Prostate gland (tissue), 2 donors: ENCODE data around the gene ZMPSTE24. TPM values are rescaled to one million over a fixed set of nuclear protein-coding genes. Genes with fewer than 3 reads are reported as not detected.

ENCODE experiments used
- DNase-seq: peaks from one replicate; pipeline ENCODE4 v3.0.0-alpha.2; 2019; ENCODE audit warnings: low spot score
- H3K27ac ChIP-seq, 2 donors: fragments of 200-600 bp; sonication (generic); 2 replicates each; pipeline ENCODE4 v1.5.1; 2017 to 2019
- H3K27me3 ChIP-seq: fragments of 200-600 bp; sonication (generic); replicated peaks from 2 replicates; pipeline ENCODE4 v1.5.1; 2019; ENCODE audit not compliant: insufficient read depth
- H3K36me3 ChIP-seq, 2 donors: fragments of 200-600 bp; sonication (generic); 1 replicate in 1 of 2; 2 replicates in 1 of 2; pipeline versions ENCODE4 v1.5.1 to v1.8.1; 2017 to 2019
- H3K4me1 ChIP-seq: fragments of 200-600 bp; sonication (generic); replicated peaks from 2 replicates; pipeline ENCODE4 v1.5.1; 2019
- H3K4me3 ChIP-seq, 2 donors: fragments of 200-600 bp; sonication (generic); 2 replicates each; pipeline ENCODE4 v1.5.1; 2017 to 2019
- H3K9me3 ChIP-seq: fragments of 200-600 bp; sonication (generic); 2 replicates; pipeline ENCODE4 v1.5.1; 2017
- CTCF ChIP-seq, 4 experiments: fragments of 200-600 bp in 2 of 4; fragments of 450-650 bp in 2 of 4; sonication (generic) in 2 of 4; IDR thresholded peaks; 1 replicate in 3 of 4; 2 replicates in 1 of 4; pipeline ENCODE4 v1.5.1; 2016 to 2019; ENCODE audit warnings: antibody characterized with exemption in 4 of 4, mild to moderate bottlenecking in 2 of 4, moderate library complexity in 2 of 4
- POLR2A ChIP-seq: fragments of 450-650 bp; IDR thresholded peaks from one replicate; pipeline ENCODE4 v1.6.1; 2016; ENCODE audit warnings: antibody characterized with exemption, mild to moderate bottlenecking
- POLR2AphosphoS5 ChIP-seq: sonication (generic); formaldehyde crosslinking; IDR thresholded peaks from one replicate; pipeline ENCODE4 v1.6.1; 2017; ENCODE audit warnings: antibody characterized with exemption
- WGBS: methylation state at CpG from one replicate; pipeline ENCODE4 v1.1.5; 2018; 5-methylcytosine and 5-hydroxymethylcytosine counted together
- intact Hi-C: fragments of 100-400 bp; cut with DNase I; formaldehyde crosslinking; loops from one replicate; pipeline ENCODE4 v1.14.2; 2022
- total RNA-seq, 2 donors: library from RNA; depleted of rRNA; stranded (reverse); fragments of >200 nt; gene quantifications; one replicate each; pipeline ENCODE4 v1.1.0, GENCODE V29; 2016

ZMPSTE24 gene
- total RNA-seq, 2 donors from 2014 or later, result 32.8 to 57.7 TPM

- no peaks in the 10 kb centered on the region for H3K4me1 ChIP-seq
- H3K9me3 ChIP-seq, result no peaks in the 10 kb centered on the region
- DNase-seq, result no peak
- H3K36me3 ChIP-seq, result no peaks in the 10 kb centered on the region
- 91% methylated on average over 6 of the region's 6 CpGs for WGBS
- H3K27me3 ChIP-seq, result no peaks in the 10 kb centered on the region
- H3K4me3 ChIP-seq, result no peak overlapping the region
- intact Hi-C loops, result no loop called here
- H3K27ac ChIP-seq, result no peak overlapping the region
- TF ChIP-seq POLR2A (no peak), CTCF (IDR thresholded peaks at IDR 0.05) (no peak), POLR2AphosphoS5 (no peak)
Observed at GRCh38 chr1:40224040-40224439, 34.0 kb upstream of the ZMPSTE24 start.

GRCh38 chr1:40226192-40226591 lies 31.8 kb upstream of the ZMPSTE24 start:
- Histone ChIP-seq H3K9me3 (no peaks in the 10 kb centered on the region), H3K4me1 (no peaks in the 10 kb centered on the region), H3K27ac (no peak overlapping the region), H3K27me3 (no peaks in the 10 kb centered on the region), H3K36me3 (no peaks in the 10 kb centered on the region), H3K4me3 (no peak overlapping the region)
- TF ChIP-seq POLR2AphosphoS5 (no peak), POLR2A (no peak), CTCF (IDR thresholded peaks at IDR 0.05) (no peak)
- WGBS, result 93% methylated on average over 3 of the region's 3 CpGs
- DNase-seq, result no peak
- intact Hi-C loops, result no loop called here

GRCh38 chr1:40232444-40232843 lies 25.6 kb upstream of the ZMPSTE24 start:
- Histone ChIP-seq H3K36me3 (no peaks in the 10 kb centered on the region), H3K4me3 (no peak overlapping the region), H3K27me3 (no peaks in the 10 kb centered on the region), H3K4me1 (no peaks in the 10 kb centered on the region), H3K9me3 (no peaks in the 10 kb centered on the region), H3K27ac (no peak overlapping the region)
- WGBS, result 84% methylated on average over 4 of the region's 4 CpGs
- no peak for DNase-seq
- no peak for TF ChIP-seq POLR2AphosphoS5
- no peak for TF ChIP-seq CTCF (IDR thresholded peaks at IDR 0.05)
- TF ChIP-seq POLR2A, result no peak
- intact Hi-C loops, result no loop called here

GRCh38 chr1:40239626-40240025 lies 18.4 kb upstream of the ZMPSTE24 start:
- no peak for TF ChIP-seq POLR2AphosphoS5
- TF ChIP-seq CTCF (IDR thresholded peaks at IDR 0.05), result no peak
- TF ChIP-seq POLR2A, result no peak
- 97% methylated on average over 1 of the region's 1 CpG for WGBS
- no peak overlapping the region for H3K4me3 ChIP-seq
- H3K36me3 ChIP-seq, result no peaks in the 10 kb centered on the region
- no peak overlapping the region for H3K27ac ChIP-seq
- H3K4me1 ChIP-seq, result no peaks in the 10 kb centered on the region
- intact Hi-C loops, result no loop called here
- DNase-seq, result no peak
- H3K27me3 ChIP-seq, result no peaks in the 10 kb centered on the region
- H3K9me3 ChIP-seq, result no peaks in the 10 kb centered on the region

- H3K27ac ChIP-seq, result no peak overlapping the region
- no peaks in the 10 kb centered on the region for H3K9me3 ChIP-seq
- no peak overlapping the region for H3K4me3 ChIP-seq
- no peaks in the 10 kb centered on the region for H3K4me1 ChIP-seq
- intact Hi-C loops, result no loop called here
- no peak for TF ChIP-seq POLR2A
- 96% methylated on average over 2 of the region's 2 CpGs for WGBS
- no peaks in the 10 kb centered on the region for H3K36me3 ChIP-seq
- DNase-seq, result no peak
- H3K27me3 ChIP-seq, result no peaks in the 10 kb centered on the region
Observed at GRCh38 chr1:40240390-40240789, 17.6 kb upstream of the ZMPSTE24 start.
